Kidney (tissue), 14 donors: ENCODE data around the gene ELAVL2. TPM values are rescaled to one million over a fixed set of nuclear protein-coding genes. Genes with fewer than 3 reads are reported as not detected.

ENCODE experiments used
- DNase-seq, 5 donors: peaks; one replicate each; pipeline ENCODE4 v3.0.0-alpha.2; 2013 to 2020
- FAIRE-seq: peaks from 2 replicates; lab custom pipeline; 2012; peaks lifted over from hg19 to GRCh38; lab: Jason Lieb, UNC
- H3K27ac ChIP-seq, 2 donors: one replicate each; pipeline ENCODE4 v1.7.0; 2013; ENCODE audit warnings: low read depth in 2 of 2, low read length in 2 of 2, inconsistent platforms in 1 of 2
- H3K27me3 ChIP-seq: one replicate; pipeline ENCODE4 v1.7.1; 2013; ENCODE audit warnings: low read length, inconsistent platforms; ENCODE audit not compliant: control insufficient read depth, insufficient read depth
- H3K36me3 ChIP-seq, 3 donors: one replicate each; pipeline versions ENCODE4 v1.7.0 to v1.7.1; 2013; ENCODE audit warnings: low read length in 3 of 3, control low read depth in 1 of 3, inconsistent platforms in 1 of 3; ENCODE audit not compliant: insufficient read depth in 3 of 3, control insufficient read depth in 2 of 3
- H3K4me1 ChIP-seq, 3 donors: one replicate each; pipeline versions ENCODE4 v1.7.0 to v1.7.1; 2013; ENCODE audit warnings: low read length in 3 of 3, inconsistent platforms in 1 of 3, low read depth in 1 of 3; ENCODE audit not compliant: control insufficient read depth in 2 of 3, insufficient read depth in 2 of 3
- H3K4me3 ChIP-seq, 3 donors: one replicate each; pipeline versions ENCODE4 v1.7.0 to v1.8.1; 2013; ENCODE audit warnings: low read length in 3 of 3, control low read depth in 1 of 3, inconsistent platforms in 1 of 3
- H3K9ac ChIP-seq, 3 donors: one replicate each; pipeline versions ENCODE4 v1.7.0 to v1.7.1; 2013; ENCODE audit warnings: low read length in 3 of 3, control low read depth in 1 of 3, inconsistent platforms in 1 of 3
- H3K9me3 ChIP-seq, 3 donors: one replicate each; pipeline versions ENCODE4 v1.7.0 to v1.7.1; 2013; ENCODE audit warnings: low read length in 3 of 3, control low read depth in 1 of 3, inconsistent platforms in 1 of 3; ENCODE audit not compliant: control insufficient read depth in 2 of 3, insufficient read depth in 1 of 3
- CTCF ChIP-seq: IDR thresholded peaks from 3 replicates; pipeline ENCODE4 v1.5.1; 2012; ENCODE audit warnings: mild to moderate bottlenecking, moderate library complexity, borderline replicate concordance; ENCODE audit not compliant: insufficient read depth; ENCODE audit errors: extremely low read depth
- intact Hi-C: fragments of 100-400 bp; cut with DNase I; formaldehyde crosslinking; loops from one replicate; pipeline ENCODE4 v1.11.1; 2022
- polyA plus RNA-seq: library from polyadenylated mRNA; stranded (reverse); fragments of 350-450 nt; fragmentation: Illumina TruSeq; extraction: RNeasy Lipid Tissue Mini Kit (QIAGEN cat#74804); gene quantifications from one replicate; pipeline ENCODE4 v1.2.3, GENCODE V29; 2014; ENCODE audit warnings: low read depth, low replicate concordance; ENCODE audit not compliant: insufficient read depth
- total RNA-seq: library from RNA; stranded (reverse); fragmentation: NEBNext Ultra II Directional; extraction: Animal tissue kit (Norgen Biotek cat#: 25700); gene quantifications from one replicate; pipeline ENCODE4 v1.2.1, GENCODE V29; 2021
- donor health status: control.
- donor health status: control.
- donor health status: control.
- donor health status: control.
- donor health status: control.
- donor health status: DM: yes; HTN: yes; CAD: no.
- donor health status: Normal renal cell carcinoma (clear cell type).

ELAVL2 gene
- total and polyA plus RNA-seq, 2 donors from 2014 or later, result 0.19 to 0.35 TPM

- no peak for FAIRE-seq
- no peaks in the 10 kb centered on the region for H3K27me3 ChIP-seq
- intact Hi-C loops, result no loop called here
- H3K27ac ChIP-seq, result no peak overlapping the region
- no peaks in the 10 kb centered on the region for H3K9me3 ChIP-seq
- DNase-seq, result no peak
- no peak overlapping the region for H3K4me3 ChIP-seq
- H3K4me1 ChIP-seq, result no peaks in the 10 kb centered on the region
- no peak overlapping the region for H3K9ac ChIP-seq
- H3K36me3 ChIP-seq, result no peaks in the 10 kb centered on the region
- TF ChIP-seq CTCF, result no peak
Observed at GRCh38 chr9:23812673-23813072, 13.4 kb downstream of the ELAVL2 start.

- no peak for TF ChIP-seq CTCF
- H3K9me3 ChIP-seq, result no peaks in the 10 kb centered on the region
- FAIRE-seq, result no peak
Observed at GRCh38 chr9:23811633-23812032, 14.4 kb downstream of the ELAVL2 start.

GRCh38 chr9:23803216-23803615 lies 22.8 kb downstream of the ELAVL2 start:
- no peak for DNase-seq
- intact Hi-C loops, result no loop called here
- Histone ChIP-seq H3K9me3 (no peaks in the 10 kb centered on the region), H3K27me3 (no peaks in the 10 kb centered on the region), H3K9ac (no peak overlapping the region), H3K36me3 (no peaks in the 10 kb centered on the region), H3K4me3 (no peak overlapping the region), H3K4me1 (no peaks in the 10 kb centered on the region), H3K27ac (no peak overlapping the region)
- FAIRE-seq, result no peak
- no peak for TF ChIP-seq CTCF

More at GRCh38 chr9:23811633-23812032, 14.4 kb downstream of the ELAVL2 start:
- Histone ChIP-seq H3K27ac (no peak overlapping the region), H3K4me1 (no peaks in the 10 kb centered on the region), H3K36me3 (no peaks in the 10 kb centered on the region), H3K9ac (no peak overlapping the region), H3K27me3 (no peaks in the 10 kb centered on the region), H3K4me3 (no peak overlapping the region)
- intact Hi-C loops, result no loop called here
- no peak for DNase-seq

- Histone ChIP-seq H3K4me3 (no peak overlapping the region), H3K9me3 (no peaks in the 10 kb centered on the region), H3K9ac (no peak overlapping the region), H3K4me1 (no peaks in the 10 kb centered on the region), H3K27ac (no peak overlapping the region), H3K27me3 (no peaks in the 10 kb centered on the region), H3K36me3 (no peaks in the 10 kb centered on the region)
- DNase-seq, result no peak
- intact Hi-C loops, result no loop called here
- FAIRE-seq, result no peak
- no peak for TF ChIP-seq CTCF
Observed at GRCh38 chr9:23801523-23801922, 24.5 kb downstream of the ELAVL2 start.
